Measurements from ENCODE around the gene MGAT2. TPM values are rescaled to one million over a fixed set of nuclear protein-coding genes. Genes with fewer than 3 reads are reported as not detected.
"Not testable (repeated sequence)": the region's sequence is repeated elsewhere in the genome, so short reads cannot be mapped to it uniquely, and the experiment has no call there.

MGAT2 gene
- total RNA-seq: 69.7 and 71.0 TPM in 2 replicates

DNA sequence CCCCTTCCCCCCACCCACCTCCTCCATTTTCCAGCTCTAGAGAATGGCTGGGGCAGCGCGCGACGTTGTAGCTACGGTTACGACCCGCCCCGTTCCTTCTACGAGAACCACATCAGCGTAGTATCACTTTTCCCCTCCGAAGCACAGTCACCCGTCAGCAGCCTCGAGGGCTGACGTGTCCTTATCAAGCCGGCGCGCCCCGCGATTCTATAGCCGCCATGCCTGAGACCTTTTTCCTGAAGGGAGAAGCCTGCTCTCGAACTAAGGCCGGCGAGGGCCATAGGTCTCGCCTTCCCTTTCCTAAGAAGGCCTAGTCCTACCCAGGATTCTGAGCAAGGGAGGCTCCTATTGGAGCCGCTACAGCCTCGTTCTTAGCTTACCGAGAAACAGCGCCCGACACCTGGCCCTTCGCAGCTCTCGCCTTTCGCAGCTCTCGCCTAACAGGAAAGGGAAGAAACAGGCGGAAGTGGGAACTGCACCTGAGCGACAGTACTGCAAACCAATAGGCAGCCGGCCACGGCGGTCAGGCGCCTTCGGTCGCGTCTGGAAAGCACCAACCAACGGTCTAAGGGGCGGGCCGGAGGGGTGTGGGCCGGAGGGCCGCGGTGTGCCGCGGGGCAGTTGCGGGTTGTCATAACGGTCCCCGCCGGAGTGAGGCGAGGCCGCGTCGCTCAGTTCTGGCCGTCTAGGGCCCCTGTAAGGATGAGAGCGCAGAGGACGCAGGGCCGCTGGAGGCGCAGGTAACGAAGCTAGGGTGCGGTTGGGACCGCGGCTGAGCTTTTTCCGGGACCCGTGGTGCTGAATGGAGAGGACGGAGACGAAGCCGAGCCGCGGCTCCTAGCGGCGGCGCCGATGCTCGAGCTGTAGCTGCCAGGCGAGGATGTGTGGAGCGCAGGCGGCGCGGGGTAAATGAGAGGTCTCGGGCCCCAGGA, at the start of gene MGAT2, which contains the start of gene RPL36AL:
TSS of gene MGAT2 (plus strand) at position 618 of the 932 bp plus-strand sequence. CDS start 470 bp downstream, outside the sequence.
TSS of gene RPL36AL (minus strand) at position 445 of the 932 bp plus-strand sequence. CDS start 1,522 bp downstream, outside the sequence.
- DNase-seq (ENCODE audit: extremely low read depth, low read depth, low spot score): peak; percentile 90

- DNase-seq (ENCODE audit: extremely low read depth, low read depth, low spot score): no peak
Observed at GRCh38 chr14:49574038-49574437, 46.6 kb upstream of the MGAT2 start.

- DNase-seq (ENCODE audit: extremely low read depth, low read depth, low spot score): no peak
Observed at GRCh38 chr14:49578141-49578540, 42.5 kb upstream of the MGAT2 start.

GRCh38 chr14:49579841-49580240, 40.8 kb upstream of the MGAT2 start:
- DNase-seq (ENCODE audit: extremely low read depth, low read depth, low spot score): no peak

GRCh38 chr14:49581209-49582112, 39.1 kb upstream of the MGAT2 start:
- DNase-seq (ENCODE audit: extremely low read depth, low read depth, low spot score): no peak

- no peak for DNase-seq (ENCODE audit: extremely low read depth, low read depth, low spot score)
Observed at GRCh38 chr14:49582113-49582977, 38.3 kb upstream of the MGAT2 start.

GRCh38 chr14:49583629-49584028, 37.0 kb upstream of the MGAT2 start:
- no peak for DNase-seq (ENCODE audit: extremely low read depth, low read depth, low spot score)

DNA sequence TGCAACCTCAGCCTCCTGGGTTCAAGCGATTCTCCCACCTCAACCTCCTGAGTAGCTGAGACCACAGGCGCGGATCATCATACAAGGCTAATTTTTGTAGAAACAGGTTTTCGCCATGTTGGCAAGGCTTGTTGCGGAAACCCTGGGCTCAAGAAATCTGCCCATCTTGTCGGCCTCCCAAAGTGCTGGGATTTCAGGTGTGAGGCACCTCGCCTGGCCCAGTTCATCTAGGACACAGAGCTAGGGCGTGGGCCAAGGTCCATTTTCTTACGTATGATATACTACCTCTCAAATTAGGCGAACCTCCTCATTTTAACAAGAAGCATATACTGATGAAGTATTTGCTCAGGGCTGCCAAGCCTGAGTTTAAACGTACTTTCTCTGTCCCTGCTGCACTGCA, 36.5 kb upstream of the MGAT2 start:
- no peak for DNase-seq (ENCODE audit: extremely low read depth, low read depth, low spot score)

DNA sequence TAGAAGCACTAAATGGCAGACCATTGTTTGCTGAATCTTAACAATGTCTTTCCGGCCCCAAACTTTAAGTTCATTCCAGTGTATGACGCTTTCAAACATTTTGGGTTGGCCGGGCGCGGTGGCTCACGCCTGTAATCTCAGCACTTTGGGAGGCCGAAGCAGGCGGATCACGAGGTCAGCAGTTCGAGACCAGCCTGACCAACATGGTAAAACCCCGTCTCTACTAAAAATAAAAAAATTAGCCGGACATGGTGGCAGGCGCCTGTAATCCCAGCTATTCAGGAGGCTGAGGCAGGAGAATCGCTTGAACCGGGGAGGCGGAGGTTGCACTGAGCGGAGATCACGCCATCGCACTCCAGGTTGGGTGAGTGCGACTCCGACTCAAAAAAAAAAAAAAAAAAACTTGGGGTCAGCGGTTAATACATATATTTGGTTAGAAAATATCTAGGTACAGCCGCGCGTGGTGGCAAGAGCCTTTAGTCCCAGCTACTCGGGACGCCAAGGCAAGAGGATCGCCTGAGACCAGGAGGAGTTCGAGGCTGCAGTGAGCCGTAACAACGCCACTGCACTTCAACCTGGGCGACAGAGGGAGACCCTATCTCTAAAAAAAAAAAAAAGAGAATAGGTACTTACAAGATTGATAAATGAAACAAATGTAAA, 35.5 kb upstream of the MGAT2 start:
- DNase-seq (ENCODE audit: extremely low read depth, low read depth, low spot score): not testable (repeated sequence)

DNA sequence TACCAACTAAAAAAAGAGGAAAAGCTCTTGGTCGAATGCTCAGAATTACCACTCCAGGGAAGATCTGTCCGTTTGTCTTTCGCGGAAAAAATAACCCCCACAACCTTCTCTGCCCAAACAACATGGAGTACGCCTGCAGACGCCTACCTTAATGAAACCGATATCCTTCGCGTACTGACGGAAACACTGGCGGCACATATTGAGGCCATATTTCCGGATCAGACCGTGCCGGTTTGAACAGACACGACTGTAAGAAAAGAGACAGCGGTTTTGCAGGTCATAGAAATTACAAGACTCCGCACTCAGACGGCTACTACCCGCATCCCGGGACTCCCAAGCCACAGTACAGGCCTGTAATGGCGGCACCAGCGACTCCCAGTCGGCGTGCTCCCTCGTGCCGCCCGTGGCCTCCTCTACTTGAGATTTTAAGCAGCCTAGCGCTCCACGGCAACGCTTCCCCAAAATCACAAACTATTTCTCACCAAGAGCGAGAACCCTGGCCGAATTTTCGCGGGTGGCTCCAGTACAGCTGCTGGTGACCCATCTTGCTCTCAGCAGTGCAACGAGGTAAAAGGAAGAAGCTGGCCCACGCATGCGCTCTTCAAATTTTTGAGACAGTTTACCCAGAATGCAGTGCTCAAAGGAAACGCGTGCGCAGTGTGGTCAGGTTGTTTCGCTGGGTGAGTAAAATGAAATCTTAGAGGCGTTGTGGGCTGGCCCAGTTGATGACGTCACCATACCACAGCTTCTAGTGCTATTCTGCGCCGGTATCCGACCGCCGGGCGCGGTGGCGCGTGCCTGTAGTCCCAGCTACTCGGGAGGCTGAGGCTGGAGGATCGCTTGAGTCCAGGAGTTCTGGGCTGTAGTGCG, 34.6 kb upstream of the MGAT2 start, which contains the start of gene RPS29:
TSS of gene RPS29 (minus strand) at position 578 of the 870 bp plus-strand sequence. CDS start at position 544, 34 bp downstream.
- DNase-seq (ENCODE audit: extremely low read depth, low read depth, low spot score): peak; percentile 98

DNA sequence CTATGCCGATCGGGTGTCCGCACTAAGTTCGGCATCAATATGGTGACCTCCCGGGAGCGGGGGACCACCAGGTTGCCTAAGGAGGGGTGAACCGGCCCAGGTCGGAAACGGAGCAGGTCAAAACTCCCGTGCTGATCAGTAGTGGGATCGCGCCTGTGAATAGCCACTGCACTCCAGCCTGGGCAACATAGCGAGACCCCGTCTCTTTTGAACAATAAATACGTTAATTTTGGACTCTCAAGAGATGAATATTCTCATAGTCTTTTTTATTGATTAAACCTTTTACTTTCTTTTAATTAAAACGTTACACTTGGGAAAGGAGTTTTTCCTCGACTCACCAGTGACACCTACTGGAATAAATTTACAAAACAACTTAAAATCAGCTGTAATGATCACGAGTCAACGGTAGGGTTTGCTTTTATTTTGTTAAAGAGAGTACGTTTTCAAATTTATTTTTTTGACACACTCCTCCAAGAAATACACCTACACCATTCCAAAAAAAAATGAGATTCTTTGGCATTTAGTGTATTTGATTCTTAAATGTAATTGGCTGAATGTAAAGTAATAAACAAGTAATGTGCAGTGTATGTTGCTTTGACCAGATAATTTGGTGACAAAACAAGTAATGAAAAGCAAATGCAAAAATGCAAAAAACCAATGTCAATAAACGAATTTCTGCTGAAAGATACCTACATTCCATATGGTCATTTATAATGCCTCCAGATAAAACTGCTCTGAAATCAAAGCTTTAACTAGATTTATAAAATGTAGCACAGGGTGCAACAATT, 33.7 kb upstream of the MGAT2 start:
- DNase-seq (ENCODE audit: extremely low read depth, low read depth, low spot score): peak; percentile 89

DNA sequence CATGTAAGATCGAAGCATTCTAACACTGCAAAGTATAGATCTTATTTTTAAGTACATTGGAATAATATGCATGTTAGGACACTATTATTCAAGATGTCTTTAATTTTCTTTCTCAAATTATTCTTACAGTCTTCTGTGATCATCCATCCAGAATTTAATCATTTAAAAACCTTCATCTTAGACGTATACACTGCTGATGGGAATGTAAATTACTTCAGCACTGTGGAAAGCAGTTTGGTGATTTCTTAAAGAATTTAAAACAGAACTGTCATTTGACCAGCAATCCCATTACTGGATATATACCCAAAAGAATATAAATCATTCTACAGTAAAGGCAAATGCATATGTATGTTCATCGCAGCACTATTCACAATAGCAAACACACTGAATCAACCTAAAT, 31.2 kb upstream of the MGAT2 start:
- DNase-seq (ENCODE audit: extremely low read depth, low read depth, low spot score): no peak

GRCh38 chr14:49593016-49593415, 27.6 kb upstream of the MGAT2 start:
- no peak for DNase-seq (ENCODE audit: extremely low read depth, low read depth, low spot score)

- no peak for DNase-seq (ENCODE audit: extremely low read depth, low read depth, low spot score)
Observed at GRCh38 chr14:49594347-49595091, 26.1 kb upstream of the MGAT2 start.

- no peak for DNase-seq (ENCODE audit: extremely low read depth, low read depth, low spot score)
Observed at GRCh38 chr14:49598189-49598484, 22.5 kb upstream of the MGAT2 start.

- DNase-seq (ENCODE audit: extremely low read depth, low read depth, low spot score): no peak
Observed at GRCh38 chr14:49598485-49599300, 21.9 kb upstream of the MGAT2 start, which contains the start of gene LRR1. Gene LRR1 (plus strand): TSS chr14:49598940. CDS start chr14:49599021, 81 bp downstream.
